HUES6 (cell line): ENCODE measurements around the gene ZNF431.
A peak's percentile ranks its signal among the peaks of the same experiment; 100 is the strongest.

Experiments used
- H3K27ac ChIP-seq: 2 replicates; pipeline ENCODE4 v1.7.0; 2013; ENCODE audit warnings: low read depth, mild to moderate bottlenecking, low read length, inconsistent platforms
- H3K27me3 ChIP-seq: 2 replicates; pipeline ENCODE4 v1.6.1; 2013; ENCODE audit warnings: low read length; ENCODE audit not compliant: control insufficient read depth, insufficient read depth
- H3K36me3 ChIP-seq: 2 replicates; pipeline ENCODE4 v1.6.1; 2013; ENCODE audit warnings: low read length; ENCODE audit not compliant: control insufficient read depth, insufficient read depth
- H3K4me1 ChIP-seq: 2 replicates; pipeline ENCODE4 v1.6.1; 2013; ENCODE audit warnings: low read length; ENCODE audit not compliant: control insufficient read depth, insufficient read depth
- H3K4me3 ChIP-seq: 2 replicates; pipeline ENCODE4 v1.5.1; 2013; ENCODE audit warnings: low read depth, low read length
- H3K9ac ChIP-seq: one replicate; pipeline ENCODE4 v1.6.1; 2013; ENCODE audit warnings: mild to moderate bottlenecking, low read length
- H3K9me3 ChIP-seq: 2 replicates; pipeline ENCODE4 v1.6.1; 2013; ENCODE audit warnings: low read depth, low read length; ENCODE audit not compliant: control insufficient read depth, insufficient read depth

ZNF431 gene

DNA sequence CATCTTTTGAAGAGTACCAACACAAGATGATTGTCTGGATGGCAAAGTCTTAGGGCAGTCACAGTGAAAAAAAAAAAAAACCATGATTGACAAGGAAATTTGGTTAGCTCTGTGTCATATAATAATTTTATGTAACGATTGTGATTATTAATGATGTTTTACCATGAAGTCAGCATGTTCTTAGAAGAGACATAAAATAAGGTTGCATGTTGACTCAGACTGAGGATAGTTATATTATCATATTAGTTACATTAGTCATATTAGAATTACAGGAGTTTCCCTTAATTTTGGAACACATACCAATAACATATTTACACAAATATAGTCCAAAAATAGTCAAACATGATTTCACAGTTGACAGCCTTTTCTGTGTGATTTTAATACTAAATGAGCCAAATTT is 5.7 kb downstream of the ZNF431 start:
- peaks cover 40% of the 10 kb centered on the region for H3K9me3 ChIP-seq

DNA sequence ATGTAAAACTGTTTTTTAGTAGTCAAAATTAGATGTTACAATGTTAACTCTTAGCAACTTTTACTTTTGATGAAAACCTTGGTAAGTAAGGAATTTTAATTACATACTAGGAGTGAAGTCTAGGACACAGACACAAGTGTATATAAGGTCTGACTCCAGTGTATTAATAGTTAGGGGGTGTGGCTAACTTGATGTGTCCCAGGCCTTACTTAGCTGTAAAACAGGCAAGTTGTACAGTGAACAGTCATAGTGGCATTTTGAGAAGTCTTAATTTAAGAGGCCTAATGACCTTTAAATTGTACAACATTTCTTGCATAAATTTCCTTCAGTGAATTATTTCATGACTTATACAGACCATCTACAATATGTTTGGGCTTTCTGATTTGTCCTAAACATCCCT is 6.8 kb downstream of the ZNF431 start:
- no peaks in the 10 kb centered on the region for H3K27me3 ChIP-seq
- no peak overlapping the region for H3K9ac ChIP-seq
- H3K9me3 ChIP-seq: peaks cover 40% of the 10 kb centered on the region
- H3K27ac ChIP-seq: no peak overlapping the region
- H3K4me3 ChIP-seq: no peak overlapping the region
- peaks cover 96% of the 10 kb centered on the region for H3K36me3 ChIP-seq
- no peaks in the 10 kb centered on the region for H3K4me1 ChIP-seq

More for the DNA sequence above, 5.7 kb downstream of the ZNF431 start:
- H3K9ac ChIP-seq: no peak overlapping the region
- peaks cover 91% of the 10 kb centered on the region for H3K36me3 ChIP-seq
- H3K27me3 ChIP-seq: no peaks in the 10 kb centered on the region
- no peak overlapping the region for H3K4me3 ChIP-seq
- H3K27ac ChIP-seq: no peak overlapping the region
- H3K4me1 ChIP-seq: peaks cover 3% of the 10 kb centered on the region; the same call in 1 of the 2 replicates

DNA sequence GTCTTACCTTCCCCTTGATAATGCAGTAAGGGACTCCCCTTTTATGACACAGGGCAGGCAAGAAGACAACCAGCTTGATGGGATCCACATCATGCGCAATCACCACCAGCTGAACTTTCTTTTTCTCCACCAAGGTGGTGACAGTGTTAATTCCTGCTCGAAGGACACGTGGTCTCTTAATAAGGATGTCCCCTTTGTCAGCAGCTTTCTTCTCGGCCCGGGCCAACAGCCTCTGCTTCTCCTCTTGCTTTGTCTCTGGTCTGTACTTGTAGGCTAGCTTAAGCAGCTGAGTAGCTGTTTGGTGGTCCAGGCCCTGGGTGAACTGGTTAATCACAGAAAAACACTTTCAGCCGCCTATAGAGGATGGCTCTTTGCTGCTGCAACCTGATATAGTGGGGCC is 8.0 kb downstream of the ZNF431 start:
- no peak overlapping the region for H3K27ac ChIP-seq

DNA sequence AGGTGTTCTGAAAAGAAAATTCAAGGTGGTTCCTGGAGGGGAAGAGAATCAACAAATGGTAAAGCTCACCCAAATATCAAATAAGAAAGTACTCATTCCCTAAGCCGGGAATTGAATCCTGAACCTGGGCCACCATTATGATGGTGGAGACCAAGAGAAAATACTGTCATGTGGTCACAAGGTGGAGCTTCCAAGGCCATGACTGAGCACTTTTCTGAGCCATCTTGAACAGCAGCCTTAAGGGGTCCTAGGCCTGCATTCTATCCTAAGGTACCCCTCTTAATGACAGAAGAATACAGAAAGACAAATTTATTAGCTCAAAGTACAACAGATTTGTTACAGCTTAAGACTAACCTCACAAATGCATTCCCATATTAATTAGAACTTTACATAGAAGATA is 9.6 kb downstream of the ZNF431 start:
- Histone ChIP-seq H3K9me3 (peaks cover 42% of the 10 kb centered on the region), H3K9ac (no peak overlapping the region), H3K4me3 (no peak overlapping the region), H3K27ac (no peak overlapping the region), H3K27me3 (no peaks in the 10 kb centered on the region), H3K4me1 (no peaks in the 10 kb centered on the region), H3K36me3 (peaks cover 78% of the 10 kb centered on the region)

More for the DNA sequence above, 8.0 kb downstream of the ZNF431 start:
- Histone ChIP-seq H3K36me3 (peaks cover 84% of the 10 kb centered on the region), H3K9ac (no peak overlapping the region), H3K27me3 (no peaks in the 10 kb centered on the region), H3K4me1 (no peaks in the 10 kb centered on the region), H3K4me3 (no peak overlapping the region), H3K9me3 (peaks cover 40% of the 10 kb centered on the region)

DNA sequence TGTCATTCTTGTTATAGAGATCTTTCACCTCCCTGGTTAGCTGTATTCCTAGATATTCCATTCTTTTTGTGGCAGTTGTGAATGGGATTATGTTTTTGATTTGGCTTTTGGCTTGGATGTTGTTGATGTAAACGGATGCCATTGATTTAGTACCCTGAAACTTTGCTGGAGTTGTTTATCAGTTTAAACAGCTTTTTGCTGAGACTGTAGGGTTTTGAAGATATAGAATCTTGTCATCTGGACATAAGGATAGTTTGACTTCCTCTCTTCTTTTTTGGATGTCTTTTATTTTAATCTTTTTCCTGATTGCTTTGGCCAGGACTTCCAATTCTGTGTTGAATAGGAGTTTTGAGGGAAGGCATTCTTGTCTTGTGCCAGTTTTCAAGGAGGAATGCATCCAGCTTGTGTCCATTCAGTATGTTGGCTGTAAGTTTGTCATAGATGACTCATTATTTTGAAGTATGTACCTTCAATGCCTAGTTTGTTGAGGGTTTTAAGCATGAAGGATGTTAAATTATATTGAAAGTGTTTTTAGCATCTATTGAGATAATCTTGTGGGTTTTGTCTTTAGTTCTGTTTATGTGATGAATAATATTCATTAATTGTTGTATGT is 16.8 kb downstream of the ZNF431 start:
- Histone ChIP-seq H3K9ac (no peak overlapping the region), H3K36me3 (peaks cover 34% of the 10 kb centered on the region), H3K9me3 (peaks cover 12% of the 10 kb centered on the region; the same call in 1 of the 2 replicates), H3K27me3 (no peaks in the 10 kb centered on the region), H3K4me3 (no peak overlapping the region), H3K27ac (no peak overlapping the region), H3K4me1 (no peaks in the 10 kb centered on the region)

DNA sequence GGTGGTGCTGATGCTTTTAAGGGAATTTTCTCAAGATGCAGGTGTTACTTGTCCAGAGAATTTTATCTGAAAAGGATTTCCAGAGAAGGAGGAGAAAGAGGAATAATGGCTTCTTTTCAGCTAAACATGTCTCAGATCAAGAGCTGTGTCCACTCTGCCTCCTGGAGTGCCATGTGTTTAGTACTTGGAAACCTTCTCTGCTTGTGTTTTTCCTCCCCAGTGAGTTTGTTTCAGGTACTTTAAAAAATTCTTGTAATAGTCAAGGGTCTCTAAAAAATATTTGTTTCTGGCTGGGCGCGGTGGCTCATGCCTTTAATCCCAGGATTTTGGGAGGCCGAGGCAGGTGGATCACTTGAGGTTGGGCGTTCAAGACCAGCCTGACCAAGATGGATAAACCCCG is 22.7 kb downstream of the ZNF431 start:
- Histone ChIP-seq H3K36me3 (peaks cover 53% of the 10 kb centered on the region), H3K27me3 (no peaks in the 10 kb centered on the region), H3K9me3 (no peaks in the 10 kb centered on the region), H3K27ac (no peak overlapping the region), H3K4me1 (no peaks in the 10 kb centered on the region), H3K4me3 (no peak overlapping the region), H3K9ac (no peak overlapping the region)

DNA sequence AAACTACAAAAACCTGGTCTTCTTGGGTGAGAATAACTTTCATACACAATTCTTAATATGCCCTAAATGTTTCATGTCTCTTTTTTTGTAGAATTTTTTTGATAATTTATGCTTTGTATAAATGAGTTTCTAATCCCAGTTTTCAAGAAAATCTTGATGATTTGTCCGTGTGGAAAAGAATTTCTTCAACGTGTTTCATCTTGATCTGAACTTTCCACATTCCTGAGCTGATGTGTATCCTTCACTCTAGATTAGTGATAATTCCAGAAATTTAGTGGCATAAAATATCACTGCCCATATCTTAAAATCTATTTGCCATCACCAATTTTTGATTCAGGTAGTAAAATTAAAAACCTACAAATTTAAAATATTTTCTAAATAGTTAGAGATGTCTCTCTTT is 24.6 kb downstream of the ZNF431 start:
- Histone ChIP-seq H3K9me3 (no peaks in the 10 kb centered on the region), H3K9ac (no peak overlapping the region), H3K27ac (no peak overlapping the region), H3K4me3 (no peak overlapping the region), H3K36me3 (peaks cover 58% of the 10 kb centered on the region), H3K4me1 (no peaks in the 10 kb centered on the region), H3K27me3 (no peaks in the 10 kb centered on the region)

DNA sequence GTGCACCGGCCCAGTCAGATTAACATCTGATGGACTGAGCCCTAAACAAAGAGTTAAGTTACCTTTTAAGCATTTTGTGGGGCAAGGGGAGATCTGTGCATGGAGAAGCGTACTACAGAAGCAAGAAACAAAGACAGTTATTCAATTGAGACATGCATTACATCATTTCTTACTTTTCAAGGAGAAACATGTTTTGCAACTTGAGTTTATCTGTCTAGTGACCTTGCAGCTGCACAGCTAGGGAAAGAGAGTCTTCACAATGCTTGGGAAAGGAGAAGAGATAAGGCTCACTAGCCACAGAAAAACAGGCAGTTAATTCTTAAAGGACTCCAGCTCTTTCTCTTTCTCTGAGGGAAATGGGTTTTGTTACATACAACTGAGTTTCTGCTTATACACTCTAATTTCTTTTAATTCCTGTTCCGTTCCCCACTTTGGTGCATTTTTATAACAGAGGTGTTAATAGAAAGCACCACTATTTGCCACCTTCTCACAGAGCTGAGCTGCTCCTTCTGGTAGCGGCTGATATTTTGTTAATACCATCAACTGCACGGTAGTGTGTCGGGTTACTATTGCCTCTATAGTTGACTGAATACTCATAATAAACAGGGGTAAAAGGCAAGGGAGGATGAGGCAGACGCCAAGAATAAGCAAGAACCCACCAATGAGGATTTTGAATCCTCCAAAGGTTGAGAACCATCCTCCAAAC is 55.9 kb downstream of the ZNF431 start:
- no peak overlapping the region for H3K27ac ChIP-seq
- no peak overlapping the region for H3K4me3 ChIP-seq
- H3K9me3 ChIP-seq: no peaks in the 10 kb centered on the region
- H3K36me3 ChIP-seq: no peaks in the 10 kb centered on the region
- H3K4me1 ChIP-seq: no peaks in the 10 kb centered on the region; the same call in 1 of the 2 replicates
- H3K27me3 ChIP-seq: no peaks in the 10 kb centered on the region
- H3K9ac ChIP-seq: no peak overlapping the region

DNA sequence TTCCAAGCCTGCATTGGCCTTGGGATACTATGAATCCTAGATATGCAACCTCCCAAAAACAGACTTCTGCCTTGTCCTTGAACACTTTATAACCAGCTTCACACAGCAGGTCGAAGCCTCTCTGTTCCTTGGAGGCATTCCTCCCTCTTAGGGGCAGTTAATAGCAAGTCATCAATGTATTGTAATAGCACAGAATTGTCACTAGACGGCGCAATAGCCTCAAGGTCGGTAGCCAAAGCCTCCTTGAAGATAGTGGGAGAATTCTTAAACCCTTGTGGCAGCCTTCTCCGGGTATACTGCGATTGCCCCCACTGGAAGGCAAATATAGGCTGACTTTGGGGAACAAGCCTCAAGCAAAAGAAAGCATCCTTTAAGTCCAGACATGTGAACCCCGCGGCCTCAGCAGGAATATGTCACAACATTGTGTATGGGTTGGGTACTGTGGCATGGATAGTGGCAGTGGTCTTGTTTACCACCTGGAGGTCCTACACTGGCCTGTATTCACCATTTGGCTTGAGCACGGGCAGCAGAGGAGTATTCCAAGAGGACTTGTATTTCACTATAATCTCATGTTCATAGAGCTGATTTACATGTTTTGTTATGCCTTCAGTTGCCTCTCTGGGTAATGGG is 61.1 kb downstream of the ZNF431 start:
- Histone ChIP-seq H3K27me3 (no peaks in the 10 kb centered on the region), H3K36me3 (no peaks in the 10 kb centered on the region), H3K4me1 (no peaks in the 10 kb centered on the region), H3K27ac (no peak overlapping the region), H3K4me3 (no peak overlapping the region), H3K9ac (no peak overlapping the region), H3K9me3 (peaks cover 17% of the 10 kb centered on the region)

DNA sequence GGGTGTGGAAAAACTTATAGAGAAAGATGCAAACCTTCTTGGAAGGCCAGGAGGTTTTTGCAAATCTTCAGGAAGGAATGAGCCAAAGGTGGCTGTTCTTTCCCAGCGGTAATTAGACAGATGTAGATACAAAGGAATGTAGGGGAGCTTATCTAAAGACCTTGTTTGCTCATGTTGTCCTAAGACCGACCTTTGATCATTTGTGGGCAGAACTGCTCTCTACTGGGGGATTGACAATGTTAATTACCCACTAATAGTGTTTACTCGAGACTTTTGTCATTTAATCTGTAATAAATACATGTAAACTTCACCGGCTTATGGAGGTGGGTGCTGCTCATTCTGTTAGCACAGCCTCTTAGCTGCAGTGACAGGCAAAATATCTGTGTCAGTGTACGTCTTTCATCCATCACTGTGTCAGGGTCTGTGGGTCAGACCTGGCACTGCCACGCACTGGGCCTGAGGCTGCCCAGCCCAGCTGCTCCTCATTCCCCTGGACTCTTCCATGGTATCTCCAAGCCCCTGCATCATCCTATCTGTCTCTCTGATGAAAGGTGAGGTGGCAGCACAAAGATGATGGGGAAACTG is 68.3 kb downstream of the ZNF431 start:
- H3K27me3 ChIP-seq: no peaks in the 10 kb centered on the region
- peaks cover 33% of the 10 kb centered on the region for H3K9me3 ChIP-seq
- no peaks in the 10 kb centered on the region for H3K36me3 ChIP-seq
- H3K4me3 ChIP-seq: no peak overlapping the region
- H3K9ac ChIP-seq: no peak overlapping the region
- no peak overlapping the region for H3K27ac ChIP-seq
- no peaks in the 10 kb centered on the region for H3K4me1 ChIP-seq

DNA sequence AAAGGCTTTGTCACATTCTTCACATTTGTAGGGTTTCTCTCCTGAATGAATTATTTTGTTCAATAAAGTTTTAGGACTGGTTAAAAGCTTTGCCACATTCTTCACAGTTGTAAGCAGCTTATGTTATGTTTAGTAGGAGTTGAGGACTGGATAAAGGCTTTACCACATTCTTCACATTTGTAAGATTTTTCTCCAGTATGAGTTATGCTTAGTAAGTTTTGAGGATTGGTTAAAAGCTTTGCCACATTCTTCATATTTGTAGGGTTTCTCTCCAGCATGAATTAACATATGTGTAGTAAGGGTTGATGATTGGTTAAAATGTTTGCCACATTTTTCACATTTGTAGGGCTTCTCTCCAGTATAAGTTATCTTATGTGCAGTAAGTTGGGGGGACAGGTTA is 79.9 kb downstream of the ZNF431 start:
- Histone ChIP-seq H3K4me3 (no peak overlapping the region), H3K9me3 (peaks cover 9% of the 10 kb centered on the region), H3K4me1 (no peaks in the 10 kb centered on the region; the same call in 1 of the 2 replicates), H3K9ac (no peak overlapping the region), H3K27ac (peak overlapping the region; percentile 84), H3K27me3 (no peaks in the 10 kb centered on the region), H3K36me3 (no peaks in the 10 kb centered on the region)
